ENCODE data around the gene CNTN5. TPM values are rescaled to one million over a fixed set of nuclear protein-coding genes. Genes with fewer than 3 reads are reported as not detected.
"Not testable (repeated sequence)": the region's sequence is repeated elsewhere in the genome, so short reads cannot be mapped to it uniquely, and the experiment has no call there.

Gene CNTN5
- total RNA-seq, 3 donors from 2014 or later (not counting 1 experiment from before 2014, with no cell fraction given) = not detected

DNA sequence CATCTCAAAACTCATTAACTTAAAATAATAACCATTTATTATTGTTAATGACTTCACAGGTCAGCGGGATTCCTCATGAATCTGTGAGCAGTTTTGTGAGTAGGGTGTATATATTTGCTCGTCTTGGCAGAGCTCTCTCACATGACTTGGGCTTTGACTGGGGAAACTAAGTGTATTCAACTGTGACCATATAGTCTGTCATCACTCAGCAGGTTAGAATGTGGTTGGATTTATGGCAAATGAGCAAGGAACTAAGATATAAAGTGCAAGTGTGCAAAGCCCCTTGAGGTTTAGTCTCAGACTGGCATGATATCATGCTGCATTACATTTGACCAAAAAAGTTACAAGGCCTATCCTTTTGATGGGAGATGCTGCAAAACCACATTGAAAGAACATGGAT, 254.8 kb downstream of the CNTN5 start:
- no peaks in the 10 kb centered on the region for H3K9me3 ChIP-seq (ENCODE audit: control insufficient read depth, insufficient read depth, low read length)
- WGBS (ENCODE audit: insufficient coverage) = 90% methylated on average over 2 of the region's 2 CpGs
- Mint-ChIP-seq H3K27me3 (ENCODE audit: low read depth in 2 of 2) (no peaks in the 10 kb centered on the region), H3K4me1 (no peaks in the 10 kb centered on the region), H3K9me3 (peaks cover 5 to 16% of the 10 kb centered on the region in 2 donors), H3K36me3 (no peaks in the 10 kb centered on the region), H3K4me3 (no peak overlapping the region), H3K27ac (no peak overlapping the region)
- ATAC-seq (no peak), DNase-seq (no peak)
- no peaks in the 10 kb centered on the region for H3K27me3 ChIP-seq (ENCODE audit: control insufficient read depth, insufficient read depth, low read length)
- intact Hi-C loops (cut with micrococcal nuclease) = no loop called here
- no peak overlapping the region for H3K27ac ChIP-seq (ENCODE audit: low read length)
- no peak overlapping the region for H3K4me3 ChIP-seq (ENCODE audit: low read length)
- no peaks in the 10 kb centered on the region for H3K36me3 ChIP-seq (ENCODE audit: control insufficient read depth, insufficient read depth, low read length)
- no peaks in the 10 kb centered on the region for H3K4me1 ChIP-seq (ENCODE audit: control insufficient read depth, insufficient read depth, low read length)
- no peak for TF ChIP-seq CTCF (IDR thresholded peaks at IDR 0.05)

- no CpG with 5 or more reads among the region's 1 CpG for WGBS (ENCODE audit: insufficient coverage)
- ATAC-seq (no peak), DNase-seq (no peak)
- Mint-ChIP-seq H3K4me3 (no peak overlapping the region), H3K36me3 (no peaks in the 10 kb centered on the region), H3K4me1 (no peaks in the 10 kb centered on the region), H3K27ac (no peak overlapping the region), H3K9me3 (peaks cover 6 to 18% of the 10 kb centered on the region in 2 donors), H3K27me3 (ENCODE audit: low read depth in 2 of 2) (no peaks in the 10 kb centered on the region)
- TF ChIP-seq CTCF (IDR thresholded peaks at IDR 0.05) = no peak
- Histone ChIP-seq H3K36me3 (ENCODE audit: control insufficient read depth, insufficient read depth, low read length) (no peaks in the 10 kb centered on the region), H3K27me3 (ENCODE audit: control insufficient read depth, insufficient read depth, low read length) (no peaks in the 10 kb centered on the region), H3K9me3 (ENCODE audit: control insufficient read depth, insufficient read depth, low read length) (no peaks in the 10 kb centered on the region), H3K4me1 (ENCODE audit: control insufficient read depth, insufficient read depth, low read length) (no peaks in the 10 kb centered on the region), H3K27ac (ENCODE audit: low read length) (no peak overlapping the region), H3K4me3 (ENCODE audit: low read length) (no peak overlapping the region)
- intact Hi-C loops (cut with micrococcal nuclease) = no loop called here
Measured at GRCh38 chr11:99277281-99277680, 256.5 kb downstream of the CNTN5 start.

DNA sequence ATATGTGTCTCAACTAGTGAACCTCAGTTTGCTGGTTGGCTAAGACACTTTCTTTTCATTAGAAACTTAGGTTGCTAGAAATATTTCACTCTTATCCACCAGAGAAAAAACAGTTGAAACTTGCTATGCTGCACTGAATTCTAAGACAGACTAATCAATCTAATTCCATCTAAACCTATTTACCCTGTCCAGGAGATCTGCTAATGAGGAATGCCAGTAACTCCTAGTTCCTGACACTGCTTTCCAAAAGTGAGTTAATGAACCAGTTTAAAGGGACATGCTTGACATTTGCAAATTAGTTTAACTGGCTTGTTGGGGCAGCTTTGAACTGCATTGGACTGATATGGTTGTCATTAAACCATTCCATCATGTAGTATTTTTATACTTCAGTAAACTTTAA, 258.5 kb downstream of the CNTN5 start:
- Mint-ChIP-seq H3K27ac (no peak overlapping the region), H3K36me3 (no peaks in the 10 kb centered on the region), H3K9me3 (peaks cover 7 to 17% of the 10 kb centered on the region in 2 donors), H3K4me3 (no peak overlapping the region), H3K27me3 (ENCODE audit: low read depth in 2 of 2) (no peaks in the 10 kb centered on the region), H3K4me1 (no peaks in the 10 kb centered on the region)
- Histone ChIP-seq H3K27ac (ENCODE audit: low read length) (no peak overlapping the region), H3K4me3 (ENCODE audit: low read length) (no peak overlapping the region), H3K27me3 (ENCODE audit: control insufficient read depth, insufficient read depth, low read length) (no peaks in the 10 kb centered on the region), H3K4me1 (ENCODE audit: control insufficient read depth, insufficient read depth, low read length) (no peaks in the 10 kb centered on the region), H3K9me3 (ENCODE audit: control insufficient read depth, insufficient read depth, low read length) (no peaks in the 10 kb centered on the region), H3K36me3 (ENCODE audit: control insufficient read depth, insufficient read depth, low read length) (no peaks in the 10 kb centered on the region)
- DNase-seq (no peak), ATAC-seq (no peak)
- intact Hi-C loops (cut with micrococcal nuclease) = no loop called here
- TF ChIP-seq CTCF (IDR thresholded peaks at IDR 0.05) = no peak

- Histone ChIP-seq H3K27ac (ENCODE audit: low read length) (no peak overlapping the region), H3K4me3 (ENCODE audit: low read length) (no peak overlapping the region), H3K27me3 (ENCODE audit: control insufficient read depth, insufficient read depth, low read length) (no peaks in the 10 kb centered on the region), H3K36me3 (ENCODE audit: control insufficient read depth, insufficient read depth, low read length) (no peaks in the 10 kb centered on the region), H3K9me3 (ENCODE audit: control insufficient read depth, insufficient read depth, low read length) (no peaks in the 10 kb centered on the region), H3K4me1 (ENCODE audit: control insufficient read depth, insufficient read depth, low read length) (no peaks in the 10 kb centered on the region)
- intact Hi-C loops (cut with micrococcal nuclease) = no loop called here
- ATAC-seq = no peak
- no peak for DNase-seq
- Mint-ChIP-seq H3K36me3 (no peaks in the 10 kb centered on the region), H3K4me3 (no peak overlapping the region), H3K4me1 (no peaks in the 10 kb centered on the region), H3K27ac (no peak overlapping the region), H3K9me3 (peaks cover 6 to 19% of the 10 kb centered on the region in 2 donors), H3K27me3 (ENCODE audit: low read depth in 2 of 2) (no peaks in the 10 kb centered on the region)
- TF ChIP-seq CTCF (IDR thresholded peaks at IDR 0.05) = no peak
- WGBS (ENCODE audit: insufficient coverage) = no CpG with 5 or more reads among the region's 1 CpG
Measured at GRCh38 chr11:99281331-99281730, 260.6 kb downstream of the CNTN5 start.

DNA sequence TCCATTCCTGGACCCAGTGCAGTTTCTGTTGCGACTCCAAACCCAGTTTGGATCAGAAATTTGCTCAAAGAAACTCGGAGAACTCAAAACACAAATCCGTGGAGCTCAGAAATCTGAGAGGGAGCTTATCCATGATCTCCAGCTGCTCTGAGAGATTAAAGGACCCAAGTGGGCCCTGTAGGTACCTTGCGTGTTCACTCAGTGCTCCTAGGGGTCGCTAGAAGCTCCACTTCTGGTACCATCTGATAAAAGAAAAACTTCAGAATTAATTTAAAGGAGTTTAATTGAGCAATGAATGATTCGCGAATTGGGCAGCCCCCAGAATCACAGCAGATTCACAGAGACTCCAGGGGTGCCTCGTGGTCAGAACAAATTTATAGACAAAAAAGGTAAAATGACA, 277.2 kb downstream of the CNTN5 start:
- H3K4me1 Mint-ChIP-seq; H3K27ac ChIP-seq (ENCODE audit: low read length); H3K4me3 ChIP-seq (ENCODE audit: low read length); H3K36me3 ChIP-seq (ENCODE audit: control insufficient read depth, insufficient read depth, low read length); H3K27me3 Mint-ChIP-seq (ENCODE audit: low read depth in 2 of 2); H3K9me3 ChIP-seq (ENCODE audit: control insufficient read depth, insufficient read depth, low read length); intact Hi-C loops (cut with micrococcal nuclease); H3K27ac Mint-ChIP-seq; ATAC-seq; H3K4me1 ChIP-seq (ENCODE audit: control insufficient read depth, insufficient read depth, low read length); H3K4me3 Mint-ChIP-seq; DNase-seq; H3K27me3 ChIP-seq (ENCODE audit: control insufficient read depth, insufficient read depth, low read length): not testable (repeated sequence)
- WGBS (ENCODE audit: insufficient coverage) = 68% methylated on average over 8 of the region's 8 CpGs
- Mint-ChIP-seq H3K36me3 (peaks cover 18% of the 10 kb centered on the region), H3K9me3 (peaks cover 6 to 25% of the 10 kb centered on the region in 2 donors)
